Central memory CD4-positive, alpha-beta T cell (primary cell): ENCODE results near the gene GTF2H4.
A peak's percentile ranks its signal among the peaks of the same experiment; 100 is the strongest.
"Not testable (repeated sequence)": the region's sequence is repeated elsewhere in the genome, so short reads cannot be mapped to it uniquely, and the experiment has no call there.

Experiments used
- DNase-seq: peaks from one replicate; pipeline ENCODE4 v3.0.0; 2022

The GTF2H4 gene

DNA sequence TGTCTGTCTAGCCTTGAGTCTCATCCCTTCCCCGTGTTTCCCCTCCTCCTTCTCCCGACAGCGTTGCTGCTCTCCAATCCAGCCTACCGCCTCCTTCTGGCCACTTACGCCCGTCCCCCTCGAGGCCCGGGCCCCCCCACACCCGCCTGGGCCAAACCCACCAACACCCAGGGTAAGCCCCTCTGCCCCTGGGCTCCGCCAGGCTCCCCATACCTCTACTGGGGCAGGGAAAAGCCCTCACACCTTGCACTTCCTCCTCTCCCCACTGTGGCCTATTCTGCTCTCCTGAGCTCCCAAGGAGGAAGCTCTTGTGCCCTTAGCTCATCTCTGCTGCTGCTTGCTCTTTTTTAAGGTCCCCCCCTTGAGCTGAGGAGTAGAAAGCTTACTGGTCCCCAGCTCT is 12.7 kb upstream of the GTF2H4 start:
- no peak for DNase-seq

DNA sequence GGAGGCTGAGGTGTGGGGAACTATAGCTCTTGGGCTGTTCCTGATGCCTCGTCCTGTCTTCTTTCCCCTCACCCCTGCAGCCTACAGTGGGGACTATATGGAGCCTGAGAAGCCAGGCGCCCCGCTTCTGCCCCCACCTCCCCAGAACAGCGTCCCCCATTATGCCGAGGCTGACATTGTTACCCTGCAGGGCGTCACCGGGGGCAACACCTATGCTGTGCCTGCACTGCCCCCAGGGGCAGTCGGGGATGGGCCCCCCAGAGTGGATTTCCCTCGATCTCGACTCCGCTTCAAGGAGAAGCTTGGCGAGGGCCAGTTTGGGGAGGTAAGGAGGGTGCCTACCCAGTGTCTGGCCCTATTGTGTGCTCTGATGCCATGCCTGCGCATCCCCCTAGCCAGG is 11.5 kb upstream of the GTF2H4 start:
- no peak for DNase-seq

DNA sequence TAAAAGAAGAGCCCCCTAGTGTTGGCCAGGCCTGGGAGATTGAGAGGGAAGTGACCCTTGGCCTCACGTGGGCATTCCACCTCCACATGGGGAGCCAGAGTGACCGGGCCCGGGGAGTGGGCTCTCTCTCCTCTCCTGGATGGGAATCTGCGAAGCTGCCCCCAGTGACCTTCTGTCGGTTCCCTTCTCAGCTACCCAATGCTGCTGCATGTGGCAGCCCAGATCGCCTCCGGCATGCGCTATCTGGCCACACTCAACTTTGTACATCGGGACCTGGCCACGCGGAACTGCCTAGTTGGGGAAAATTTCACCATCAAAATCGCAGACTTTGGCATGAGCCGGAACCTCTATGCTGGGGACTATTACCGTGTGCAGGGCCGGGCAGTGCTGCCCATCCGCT is 10.1 kb upstream of the GTF2H4 start:
- no peak for DNase-seq

- no peak for DNase-seq
Measured at GRCh38 chr6:30898750-30899360, 9.2 kb upstream of the GTF2H4 start.

DNA sequence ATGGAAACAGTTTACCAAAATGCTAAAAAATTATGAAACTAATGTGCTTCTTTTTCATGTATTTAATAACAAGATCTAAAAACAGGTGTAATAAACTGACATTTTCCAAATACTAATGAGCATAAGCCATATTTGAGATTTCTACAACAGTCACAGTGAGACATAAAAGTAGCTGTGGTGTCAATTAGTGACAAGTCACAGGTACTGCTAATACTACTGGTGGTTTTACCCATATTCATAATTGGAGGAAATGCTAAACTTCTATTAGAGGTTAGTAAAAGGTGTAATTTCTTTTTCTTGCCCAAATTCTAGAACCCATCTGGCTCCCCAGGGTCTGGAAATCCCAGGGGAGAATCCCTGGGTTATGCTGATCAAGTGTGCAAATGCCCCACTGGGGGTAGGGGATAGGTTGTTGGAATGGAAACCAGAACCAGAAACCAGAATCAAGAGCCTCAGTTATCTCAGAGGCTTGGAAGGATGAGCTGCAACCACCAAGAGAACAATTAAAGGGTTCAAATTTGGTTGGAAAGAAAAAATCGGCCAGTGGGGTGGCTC is 7.1 kb upstream of the GTF2H4 start:
- no peak for DNase-seq

DNA sequence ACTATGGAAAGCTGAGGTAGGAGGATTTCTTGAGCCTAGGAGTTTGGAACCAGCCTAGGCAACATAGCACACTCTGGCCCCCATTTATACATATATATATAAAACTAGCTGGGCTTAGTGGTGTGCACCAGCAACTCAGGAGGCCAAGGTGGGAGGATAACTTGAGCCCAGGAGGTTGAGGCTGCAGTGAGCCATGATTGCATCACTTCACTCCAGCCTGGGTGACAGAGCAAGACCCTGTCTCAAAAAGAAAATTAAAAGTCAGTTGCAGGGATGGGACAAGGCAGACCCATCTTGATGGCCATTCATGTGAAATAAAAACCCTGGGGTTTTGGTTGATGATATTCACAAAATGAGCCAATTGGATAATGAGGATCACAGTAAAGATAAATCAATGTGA is 6.6 kb upstream of the GTF2H4 start:
- no peak for DNase-seq

DNA sequence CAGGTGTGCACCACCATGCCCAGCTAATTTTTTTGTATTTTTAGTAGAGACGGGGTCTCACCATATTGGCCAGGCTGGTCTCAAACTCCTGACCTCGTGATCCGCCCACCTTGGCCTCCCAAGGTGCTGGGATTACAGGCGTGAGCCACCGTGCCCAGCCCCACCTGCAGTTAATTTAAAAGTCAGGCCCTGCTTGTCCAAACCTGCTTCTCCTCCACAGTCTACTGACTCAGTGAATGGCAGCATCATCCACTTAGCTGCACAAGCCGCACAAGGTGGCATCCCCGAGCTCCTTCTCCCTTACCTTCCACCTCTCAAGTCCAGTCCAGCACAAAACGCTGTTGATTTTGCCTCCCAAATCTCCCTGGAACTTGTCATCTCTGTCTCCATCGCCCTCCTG is 5.8 kb upstream of the GTF2H4 start:
- DNase-seq, result not testable (repeated sequence)

GRCh38 chr6:30902709-30903108 is 5.3 kb upstream of the GTF2H4 start:
- no peak for DNase-seq

DNA sequence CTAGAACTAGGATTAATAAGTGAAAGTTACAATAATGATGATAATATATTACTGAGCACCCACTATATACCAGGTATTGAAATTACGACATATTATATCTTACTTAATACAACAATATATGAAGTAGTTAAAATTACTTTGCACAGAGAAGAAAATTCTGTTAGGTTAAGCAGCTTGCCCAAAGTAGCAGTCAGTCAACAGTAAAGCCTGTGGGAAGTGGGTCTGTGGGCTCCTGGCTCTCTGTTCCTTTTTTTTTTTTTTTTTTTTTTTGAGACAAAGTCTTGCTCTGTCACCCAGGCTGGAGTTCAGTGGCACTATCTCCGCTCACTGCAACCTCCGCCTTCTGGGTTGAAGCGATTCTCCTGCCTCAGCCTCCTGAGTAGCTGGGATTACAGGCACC is 4.8 kb upstream of the GTF2H4 start:
- no peak for DNase-seq

DNA sequence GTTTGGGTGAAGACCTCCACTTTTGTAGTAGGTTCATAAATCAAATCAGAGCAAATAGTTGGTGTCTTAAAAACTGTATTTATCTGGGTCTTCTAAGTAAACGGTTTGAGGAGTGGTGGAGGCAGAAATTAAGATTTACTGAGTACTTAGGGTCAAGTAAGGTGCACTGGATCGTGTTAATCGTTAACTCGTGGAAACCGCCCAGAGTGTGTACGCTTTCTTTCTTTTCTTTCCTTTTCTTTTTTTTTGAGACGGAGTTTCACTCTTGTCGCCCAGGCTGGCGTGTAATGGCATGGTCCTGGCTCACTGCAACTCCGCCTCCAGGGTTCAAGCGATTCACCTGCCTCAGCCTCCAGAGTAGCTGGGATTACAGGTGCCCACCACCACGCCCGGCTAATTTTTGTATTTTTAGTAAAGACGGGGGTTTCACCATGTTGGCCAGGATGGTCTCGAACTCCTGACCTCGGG is 683 bp upstream of the GTF2H4 start:
- DNase-seq, result not testable (repeated sequence)

- no peak for DNase-seq
Measured at GRCh38 chr6:30908700-30909099, 693 bp downstream of the GTF2H4 start.

GRCh38 chr6:30910473-30910872 is 2.5 kb downstream of the GTF2H4 start:
- not testable (repeated sequence) for DNase-seq

- no peak for DNase-seq
Measured at GRCh38 chr6:30912746-30913520, 4.9 kb downstream of the GTF2H4 start.

DNA sequence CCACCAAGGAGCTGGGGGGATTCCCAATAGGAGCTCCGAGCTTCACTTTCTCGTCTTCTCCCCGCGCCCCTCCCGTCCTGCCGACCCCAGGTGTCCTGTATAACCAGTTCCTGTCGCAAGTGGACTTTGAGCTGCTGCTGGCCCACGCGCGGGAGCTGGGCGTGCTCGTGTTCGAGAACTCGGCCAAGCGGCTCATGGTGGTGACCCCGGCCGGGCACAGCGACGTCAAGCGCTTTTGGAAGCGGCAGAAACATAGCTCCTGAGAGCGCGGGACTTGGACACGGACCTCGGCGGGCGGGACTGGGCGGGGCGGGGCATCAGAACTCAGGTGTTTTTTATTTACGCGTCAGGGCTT is 5.7 kb downstream of the GTF2H4 start:
- no peak for DNase-seq

DNA sequence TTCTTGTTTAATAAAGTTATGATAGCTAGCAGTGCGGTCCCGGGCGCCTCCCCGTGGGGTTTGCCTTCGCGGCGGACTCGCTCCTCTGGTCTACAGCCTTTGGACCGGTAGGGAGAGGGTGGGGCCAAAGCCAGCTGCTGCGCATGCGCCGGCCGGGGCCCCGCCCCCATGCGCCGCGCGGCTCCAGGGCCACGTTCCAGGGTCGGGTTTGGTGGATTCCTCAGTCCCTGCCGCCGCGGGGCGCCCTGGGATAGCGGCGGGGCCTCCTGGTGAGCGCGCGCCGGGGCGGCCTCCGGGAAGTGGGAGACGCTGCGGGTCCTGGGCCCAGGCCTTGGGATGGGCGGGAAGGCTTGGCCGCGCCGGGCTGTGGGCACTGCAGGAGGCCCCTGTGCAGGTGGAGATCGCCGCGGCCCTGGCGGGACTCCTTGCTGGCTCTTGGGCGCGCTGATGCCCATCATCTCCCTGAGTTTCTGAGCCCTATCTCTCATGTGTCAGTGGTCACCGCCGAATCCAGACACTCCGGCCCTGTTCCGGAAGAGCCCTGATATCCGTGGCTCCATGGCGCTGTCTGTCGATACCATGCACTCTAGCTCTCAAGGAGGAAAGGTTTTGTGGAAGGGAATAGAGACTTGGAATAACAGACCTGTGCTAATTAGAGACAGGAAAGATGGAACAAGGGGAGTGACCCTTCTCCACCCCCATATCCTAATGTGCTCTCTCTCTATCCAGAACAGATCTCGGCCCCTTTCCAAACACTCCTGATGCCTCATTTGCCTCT is 6.3 kb downstream of the GTF2H4 start, which contains the start of gene VARS2:
Gene VARS2, plus strand, starts transcription at position 163 of the 778 bp plus-strand sequence. Its CDS starts 599 bp downstream, at position 762.
- peak; percentile 89 for DNase-seq

DNA sequence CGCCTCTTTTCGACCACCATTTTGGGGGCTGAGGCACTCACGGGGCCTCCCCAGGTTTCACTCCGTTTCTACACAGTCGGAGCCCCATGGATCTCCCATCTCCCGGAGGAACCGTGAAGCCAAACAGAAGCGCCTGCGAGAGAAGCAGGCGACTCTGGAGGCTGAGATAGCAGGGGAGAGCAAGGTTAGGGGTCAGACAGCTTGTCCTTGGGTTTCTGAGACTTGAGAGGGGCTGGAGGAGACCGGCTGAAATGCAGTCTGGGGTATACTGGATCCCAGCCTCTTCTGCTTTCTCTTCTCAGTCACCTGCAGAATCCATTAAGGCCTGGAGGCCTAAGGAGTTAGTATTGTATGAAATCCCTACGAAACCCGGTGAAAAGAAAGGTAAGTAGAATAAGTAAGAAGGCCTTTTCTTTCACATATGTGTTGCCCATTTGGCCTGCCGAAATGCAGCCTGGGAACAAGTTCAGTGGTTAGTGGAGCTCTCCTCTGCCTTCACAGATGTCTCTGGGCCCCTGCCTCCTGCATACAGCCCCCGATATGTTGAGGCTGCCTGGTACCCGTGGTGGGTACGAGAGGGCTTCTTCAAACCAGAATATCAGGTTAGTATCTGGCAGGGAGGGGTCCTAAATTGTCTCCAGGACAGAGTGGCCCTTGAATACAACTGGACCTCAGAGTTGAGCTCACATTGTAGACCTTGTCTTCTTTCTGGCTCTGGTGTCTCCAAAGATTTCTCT is 7.0 kb downstream of the GTF2H4 start:
- no peak for DNase-seq

DNA sequence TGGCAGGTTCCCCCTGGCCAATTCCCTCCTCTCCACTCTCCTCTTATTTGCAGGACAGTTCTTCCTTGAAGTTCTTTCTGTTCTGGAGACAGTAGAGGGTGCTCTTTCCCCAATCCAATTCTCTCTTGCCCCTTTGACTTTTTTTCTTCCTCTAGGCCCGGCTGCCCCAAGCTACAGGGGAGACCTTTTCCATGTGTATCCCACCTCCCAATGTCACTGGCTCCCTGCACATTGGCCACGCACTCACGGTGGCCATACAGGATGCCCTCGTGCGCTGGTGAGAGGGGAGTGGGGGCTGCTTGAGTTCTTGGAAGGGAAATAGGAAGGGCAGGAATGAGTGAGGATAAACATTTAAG is 7.6 kb downstream of the GTF2H4 start:
- no peak for DNase-seq

GRCh38 chr6:30917041-30917440 is 9.0 kb downstream of the GTF2H4 start:
- DNase-seq, result no peak

DNA sequence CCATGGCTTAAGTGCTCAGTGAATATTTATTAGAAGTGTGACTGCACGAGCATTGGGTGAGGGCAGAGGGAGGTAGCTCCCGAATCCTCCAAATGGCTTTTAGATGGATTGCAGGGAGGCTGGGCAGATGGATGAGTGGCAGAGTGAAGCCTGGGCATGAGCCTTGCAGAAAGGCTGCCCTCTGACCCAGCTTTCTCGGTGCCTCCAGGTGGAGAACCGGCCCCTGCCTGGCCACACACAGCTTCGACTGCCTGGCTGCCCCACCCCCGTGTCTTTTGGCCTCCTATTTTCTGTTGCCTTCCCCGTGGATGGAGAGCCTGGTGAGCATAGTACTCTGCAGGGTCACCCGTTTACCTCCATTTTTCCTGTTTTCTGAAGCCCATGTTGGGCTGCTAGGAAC is 9.5 kb downstream of the GTF2H4 start:
- no peak for DNase-seq

DNA sequence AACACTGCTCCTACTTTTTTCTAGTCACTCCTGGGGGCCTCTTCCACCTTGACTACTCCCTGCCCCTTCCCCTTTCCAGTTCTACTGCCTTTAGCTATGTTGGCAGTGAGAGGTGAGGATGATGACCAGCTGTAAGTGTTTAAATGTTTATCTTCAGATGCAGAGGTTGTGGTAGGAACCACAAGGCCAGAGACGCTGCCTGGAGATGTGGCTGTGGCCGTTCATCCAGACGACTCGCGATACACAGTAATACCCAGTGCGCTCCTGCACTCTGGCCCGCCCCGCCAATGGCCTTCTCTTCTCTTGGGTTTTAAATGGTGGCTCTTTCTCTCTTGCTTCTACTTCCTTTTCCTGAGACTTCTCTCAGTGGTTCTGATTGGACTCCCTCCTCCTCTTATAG is 10.7 kb downstream of the GTF2H4 start:
- DNase-seq, result no peak

DNA sequence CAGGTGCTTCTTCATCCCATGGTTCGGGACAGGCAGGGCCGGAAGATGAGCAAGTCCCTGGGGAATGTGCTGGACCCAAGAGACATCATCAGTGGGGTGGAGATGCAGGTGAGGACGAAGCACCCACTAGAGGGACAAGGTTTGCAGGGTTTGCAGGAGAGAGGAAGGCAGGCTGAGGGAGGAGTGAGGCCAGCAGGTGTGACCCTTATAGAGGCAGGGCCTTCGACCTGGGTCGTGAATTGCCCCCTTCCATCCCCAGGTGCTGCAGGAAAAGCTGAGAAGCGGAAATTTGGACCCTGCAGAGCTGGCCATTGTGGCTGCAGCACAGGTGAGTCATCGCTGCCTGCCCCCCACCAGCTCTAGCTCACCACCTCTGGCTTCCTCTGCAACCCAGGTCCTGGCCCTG is 14.4 kb downstream of the GTF2H4 start:
- no peak for DNase-seq

DNA sequence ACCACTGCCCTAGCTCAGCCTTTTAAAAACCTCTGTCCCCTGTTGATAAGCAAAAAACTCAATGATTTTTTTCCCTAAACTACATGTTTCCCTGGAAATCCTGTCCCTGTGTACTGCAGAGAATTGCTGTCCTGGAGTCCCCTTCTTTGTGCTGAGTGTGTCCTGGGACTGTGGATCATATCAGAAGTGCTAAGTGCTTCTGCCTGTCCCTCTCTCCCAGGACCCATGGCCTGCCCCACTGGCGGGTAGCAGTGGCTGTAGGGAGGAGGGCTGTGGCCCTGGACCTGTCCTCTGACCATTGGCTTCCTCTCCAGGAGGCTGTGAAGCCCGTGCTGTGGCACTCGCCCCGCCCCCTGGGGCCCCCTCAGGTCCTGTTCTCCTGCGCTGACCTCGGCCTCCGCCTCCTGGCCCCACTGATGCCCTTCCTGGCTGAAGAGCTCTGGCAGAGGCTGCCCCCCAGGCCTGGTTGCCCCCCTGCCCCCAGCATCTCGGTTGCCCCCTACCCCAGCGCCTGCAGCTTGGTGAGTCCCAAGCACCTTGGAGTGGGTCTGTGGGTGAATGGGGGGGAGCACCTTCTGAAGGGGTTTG is 16.1 kb downstream of the GTF2H4 start:
- DNase-seq, result not testable (repeated sequence)
